H1 (cell line): ENCODE data around the gene TMEM25. TPM values are rescaled to one million over a fixed set of nuclear protein-coding genes. Genes with fewer than 3 reads are reported as not detected.

Source experiments
- CTCF ChIA-PET: fragments of 300-600 bp; sonication (Branson Sonifier 250); formaldehyde crosslinking; loops from one replicate; lab custom pipeline; 2021; ENCODE audit not compliant: partially characterized antibody; lab: Charles Lee
- POLR2A ChIA-PET: fragments of 300-600 bp; sonication (Branson Sonifier 250); formaldehyde crosslinking; loops from one replicate; lab custom pipeline; 2021; ENCODE audit warnings: inconsistent platforms; ENCODE audit not compliant: partially characterized antibody; lab: Charles Lee
- DNase-seq, 2 experiments: peaks; one replicate each; pipeline versions ENCODE4 v3.0.0 to v3.0.0-alpha.2; 2010 to 2022; ENCODE audit warnings: low spot score in 2 of 2, low read depth in 1 of 2, mixed read lengths in 1 of 2
- FAIRE-seq: peaks from 2 replicates; lab custom pipeline; 2011; peaks lifted over from hg19 to GRCh38; lab: Jason Lieb, UNC
- H2AFZ ChIP-seq: 2 replicates; pipeline ENCODE4 v1.8.1; 2012; ENCODE audit warnings: low read length, inconsistent platforms
- H2AK5ac ChIP-seq: 2 replicates; pipeline ENCODE4 v1.6.1; 2013; ENCODE audit warnings: low read depth, low read length
- H2BK120ac ChIP-seq: replicated peaks from 2 replicates; pipeline ENCODE3; 2013; ENCODE audit warnings: low read depth, low read length, inconsistent platforms
- H2BK12ac ChIP-seq: 2 replicates; pipeline ENCODE4 v1.6.1; 2013; ENCODE audit warnings: low read depth, low read length
- H2BK15ac ChIP-seq: 2 replicates; pipeline ENCODE4 v1.6.1; 2013; ENCODE audit warnings: low read length
- H2BK20ac ChIP-seq: 2 replicates; pipeline ENCODE4 v1.6.1; 2013; ENCODE audit warnings: low read length
- H2BK5ac ChIP-seq: 2 replicates; pipeline ENCODE4 v1.6.1; 2013; ENCODE audit warnings: low read depth, low read length
- H3K14ac ChIP-seq: 2 replicates; pipeline ENCODE4 v1.6.1; 2013; ENCODE audit warnings: inconsistent platforms; ENCODE audit not compliant: insufficient read length
- H3K18ac ChIP-seq: 2 replicates; pipeline ENCODE4 v1.6.1; 2013; ENCODE audit warnings: low read length; ENCODE audit errors: extremely low read depth
- H3K23ac ChIP-seq: 2 replicates; pipeline ENCODE4 v1.6.1; 2013; ENCODE audit warnings: inconsistent platforms; ENCODE audit not compliant: insufficient read length
- H3K23me2 ChIP-seq: 2 replicates; pipeline ENCODE4 v1.6.1; 2013; ENCODE audit warnings: low read depth, low read length
- H3K27ac ChIP-seq: 2 replicates; pipeline ENCODE4 v1.6.1; 2011; ENCODE audit warnings: low read depth, low read length, inconsistent platforms
- H3K27me3 ChIP-seq, 4 experiments: replicated peaks in 1 of 4; 1 replicate in 1 of 4; 2 replicates in 3 of 4; pipeline versions ENCODE4 v1.6.1 to v1.8.1; 2011 to 2013; ENCODE audit warnings: low read length in 3 of 4, mild to moderate bottlenecking in 3 of 4, inconsistent platforms in 2 of 4, mixed read lengths in 2 of 4, moderate library complexity in 1 of 4; ENCODE audit not compliant: control insufficient read depth in 3 of 4, insufficient read depth in 3 of 4; ENCODE audit errors: extremely low read depth in 1 of 4
- H3K36me3 ChIP-seq, 4 experiments: 2 replicates each; pipeline versions ENCODE4 v1.6.1 to v1.8.1; 2011 to 2013; ENCODE audit warnings: mild to moderate bottlenecking in 4 of 4, low read length in 3 of 4, moderate library complexity in 2 of 4, control low read depth in 1 of 4, inconsistent platforms in 1 of 4; ENCODE audit not compliant: insufficient read depth in 4 of 4, control insufficient read depth in 2 of 4
- H3K4ac ChIP-seq: replicated peaks from 2 replicates; pipeline ENCODE3; 2013; ENCODE audit warnings: low read length, low read depth, mixed read lengths, inconsistent platforms; ENCODE audit not compliant: insufficient read length
- H3K4me1 ChIP-seq, 4 experiments: replicated peaks in 1 of 4; 1 replicate in 1 of 4; 2 replicates in 3 of 4; pipeline versions ENCODE4 v1.6.1 to v1.8.1; 2011 to 2013; ENCODE audit warnings: low read length in 3 of 4, inconsistent platforms in 2 of 4, mixed read lengths in 1 of 4; ENCODE audit not compliant: insufficient read depth in 4 of 4, control insufficient read depth in 3 of 4
- H3K4me2 ChIP-seq, 2 experiments: 2 replicates each; pipeline versions ENCODE4 v1.6.1 to v1.8.1; 2011 to 2013; ENCODE audit warnings: low read depth in 2 of 2, low read length in 2 of 2, control low read depth in 1 of 2, inconsistent platforms in 1 of 2, mild to moderate bottlenecking in 1 of 2; ENCODE audit not compliant: insufficient read depth in 1 of 2
- H3K4me3 ChIP-seq, 4 experiments: fragments of 200-600, 300-600 bp in 1 of 4; sonication (generic), shearing (Covaris generic), sonication (Bioruptor Twin) in 1 of 4; 2 replicates each; pipeline versions ENCODE4 v1.5.1 to v1.8.1; 2011 to 2016; ENCODE audit warnings: low read length in 4 of 4, low read depth in 3 of 4, control low read depth in 2 of 4, inconsistent platforms in 2 of 4, mild to moderate bottlenecking in 2 of 4, mixed read lengths in 1 of 4, moderate library complexity in 1 of 4; ENCODE audit not compliant: insufficient read depth in 2 of 4; ENCODE audit errors: extremely low read depth in 1 of 4
- H3K56ac ChIP-seq: replicated peaks from 2 replicates; pipeline ENCODE3; 2013; ENCODE audit warnings: low read depth, mild to moderate bottlenecking, mixed read lengths, low read length, inconsistent platforms; ENCODE audit not compliant: insufficient read length
- H3K79me1 ChIP-seq: 2 replicates; pipeline ENCODE4 v1.6.1; 2013; ENCODE audit warnings: low read depth, low read length, control low read depth
- H3K79me2 ChIP-seq, 2 experiments: 2 replicates each; pipeline versions ENCODE4 v1.6.1 to v1.8.1; 2012 to 2013; ENCODE audit warnings: low read length in 2 of 2, mild to moderate bottlenecking in 2 of 2, inconsistent platforms in 1 of 2; ENCODE audit not compliant: insufficient read depth in 2 of 2, control insufficient read depth in 1 of 2
- H3K9ac ChIP-seq, 4 experiments: replicated peaks in 1 of 4; 1 replicate in 1 of 4; 2 replicates in 3 of 4; pipeline versions ENCODE4 v1.6.1 to v1.8.1; 2011 to 2013; ENCODE audit warnings: low read depth in 3 of 4, low read length in 3 of 4, control low read depth in 2 of 4, mild to moderate bottlenecking in 2 of 4, moderate library complexity in 2 of 4, inconsistent platforms in 1 of 4; ENCODE audit errors: extremely low read depth in 1 of 4
- H3K9me3 ChIP-seq, 2 experiments: 2 replicates each; pipeline versions ENCODE4 v1.6.1 to v1.8.1; 2012 to 2013; ENCODE audit warnings: mild to moderate bottlenecking in 2 of 2, moderate library complexity in 2 of 2, control low read depth in 1 of 2, inconsistent platforms in 1 of 2, low read depth in 1 of 2, low read length in 1 of 2, mixed read lengths in 1 of 2; ENCODE audit not compliant: insufficient read depth in 2 of 2
- H4K20me1 ChIP-seq, 2 experiments: replicated peaks in 1 of 2; 2 replicates each; pipeline versions ENCODE3 to v1.8.1; 2011 to 2013; ENCODE audit warnings: inconsistent platforms in 2 of 2, low read length in 2 of 2, mild to moderate bottlenecking in 1 of 2; ENCODE audit not compliant: insufficient read depth in 2 of 2, control insufficient read depth in 1 of 2
- H4K5ac ChIP-seq: 2 replicates; pipeline ENCODE4 v1.6.1; 2013; ENCODE audit warnings: low read length, low read depth, mixed read lengths, inconsistent platforms; ENCODE audit not compliant: insufficient read length
- H4K8ac ChIP-seq: 2 replicates; pipeline ENCODE4 v1.8.0; 2013; ENCODE audit warnings: mild to moderate bottlenecking, moderate library complexity, low read length, inconsistent platforms; ENCODE audit not compliant: insufficient read depth; ENCODE audit errors: extremely low read depth
- H4K91ac ChIP-seq: replicated peaks from 2 replicates; pipeline ENCODE3; 2013; ENCODE audit warnings: low read length, mixed read lengths, inconsistent platforms; ENCODE audit not compliant: insufficient read length
- CBX5 ChIP-seq: fragments of 300-800, 300-1000 bp; sonication (generic); IDR thresholded peaks from 2 replicates; pipeline ENCODE4 v1.7.1; 2016; ENCODE audit warnings: antibody characterized with exemption, low read length, low read depth
- RFX5 ChIP-seq: IDR thresholded peaks from 2 replicates; pipeline ENCODE4 v1.6.1; 2011; ENCODE audit warnings: low read depth, low read length, improper control_type of control experiment, borderline replicate concordance
- RNF2 ChIP-seq: fragments of 200-900, 300-1000 bp; sonication (generic); IDR thresholded peaks from 2 replicates; pipeline ENCODE4 v1.7.1; 2016; ENCODE audit warnings: borderline replicate concordance, low read depth, mild to moderate bottlenecking, antibody characterized with exemption, low read length; ENCODE audit not compliant: poor library complexity, severe bottlenecking; ENCODE audit errors: missing control alignments
- SIX5 ChIP-seq: IDR thresholded peaks from 2 replicates; pipeline ENCODE4 v1.6.1; 2011; ENCODE audit warnings: mild to moderate bottlenecking, low read depth, low read length
- WGBS, 2 experiments: shearing (Covaris generic) in 1 of 2; methylation state at CpG; one replicate each; pipeline versions ENCODE4 v1.1.6 to v1.1.7; 2013 to 2015; ENCODE audit warnings: low lambda C conversion rate in 2 of 2, mixed read lengths in 2 of 2, inconsistent platforms in 1 of 2, low coverage in 1 of 2, missing lambda C conversion rate in 1 of 2; ENCODE audit not compliant: insufficient replicate concordance in 2 of 2, insufficient coverage in 1 of 2, insufficient read length in 1 of 2; ENCODE audit errors: extremely low coverage in 1 of 2, missing lambda C conversion rate in 1 of 2; 5-methylcytosine and 5-hydroxymethylcytosine counted together
- polyA plus RNA-seq, 7 experiments: library from polyadenylated mRNA; depleted of rRNA in 3 of 7; stranded (reverse) in 5 of 7; unstranded in 2 of 7; fragments of >200 nt in 5 of 7; fragments of 200-250 nt in 2 of 7; gene quantifications; 1 replicate in 5 of 7; 2 replicates in 1 of 7; 4 replicates in 1 of 7; pipeline versions ENCODE4 v1.2.1 to v1.2.3, GENCODE V29; 2011 to 2013; ENCODE audit warnings: missing spikeins in 2 of 7, mixed read lengths in 2 of 7
- total RNA-seq: library from RNA; stranded (reverse); fragmentation: NEBNext Ultra II Directional; extraction: Animal tissue kit (Norgen Biotek cat#: 25700); gene quantifications from 2 replicates; pipeline ENCODE4 v1.2.1, GENCODE V29; 2021
- TF ChIP-seq, protein P1 (sequence below), 3 experiments: IDR thresholded peaks; 1 replicate in 2 of 3; 2 replicates in 1 of 3; pipeline versions ENCODE4 v1.5.1 to v1.6.1; 2011; ENCODE audit warnings: low read length in 3 of 3, mild to moderate bottlenecking in 3 of 3, inconsistent platforms in 2 of 3, low read depth in 1 of 3, moderate library complexity in 1 of 3; ENCODE audit not compliant: insufficient read depth in 1 of 3; ENCODE audit errors: control extremely low read depth in 1 of 3

Gene TMEM25
- total and polyA plus RNA-seq, 2 of the 8 experiments (the other 6 are each of a cell fraction or from before 2014, with no cell fraction given): 18.3 to 26.8 TPM

GRCh38 chr11:118544010-118544646 is 13.1 kb downstream of the TMEM25 start:
- Histone ChIP-seq H3K4me2 (no peak overlapping the region), H3K27me3 (no peaks in the 10 kb centered on the region), H4K91ac (no peak overlapping the region), H4K8ac (no peak overlapping the region), H3K79me1 (no peaks in the 10 kb centered on the region), H4K5ac (no peak overlapping the region), H3K36me3 (peaks cover 0 to 3% (median 0%) of the 10 kb centered on the region in 4 experiments; a peak in 1 of 8 replicates), H3K9me3 (no peaks in the 10 kb centered on the region), H3K79me2 (no peaks in the 10 kb centered on the region), H2BK120ac (no peak overlapping the region), H3K4ac (no peak overlapping the region), H3K27ac (no peak overlapping the region), H2BK12ac (no peak overlapping the region), H3K56ac (no peak overlapping the region), H2BK5ac (no peak overlapping the region), H3K4me1 (no peaks in the 10 kb centered on the region), H3K23me2 (0 out of 2 replicates have a peak, but pooled peaks cover 2% of the 10 kb centered on the region), H3K9ac (no peak overlapping the region), H2BK20ac (no peak overlapping the region), H4K20me1 (peaks cover 0 to 1% of the 10 kb centered on the region in 2 experiments), H3K14ac (no peak overlapping the region), H2AK5ac (no peak overlapping the region), H3K18ac (no peak overlapping the region), H3K23ac (no peak overlapping the region), H3K4me3 (no peak overlapping the region), H2AFZ (no peak overlapping the region), H2BK15ac (no peak overlapping the region)
- DNase-seq (no peak), FAIRE-seq (no peak)
- ChIA-PET POLR2A (interaction anchor here (0.5 to 1.8 kb wide), 4 partner anchors 10 to 208 kb away, joined by 3 to 4 read pairs (median 3); no protein-coding TSS in a partner anchor), CTCF (interaction anchor here (1.2 to 1.9 kb wide), 2 partner anchors 15 to 247 kb away, joined by 3 to 4 read pairs; no protein-coding TSS in a partner anchor)
- 93 to 100% methylated on average over 1 to 8 of the region's 8 CpGs for WGBS, 2 experiments
- TF ChIP-seq RNF2 (no peak), RFX5 (no peak), CBX5 (no peak), SIX5 (no peak)
- TF ChIP-seq, protein P1, sequence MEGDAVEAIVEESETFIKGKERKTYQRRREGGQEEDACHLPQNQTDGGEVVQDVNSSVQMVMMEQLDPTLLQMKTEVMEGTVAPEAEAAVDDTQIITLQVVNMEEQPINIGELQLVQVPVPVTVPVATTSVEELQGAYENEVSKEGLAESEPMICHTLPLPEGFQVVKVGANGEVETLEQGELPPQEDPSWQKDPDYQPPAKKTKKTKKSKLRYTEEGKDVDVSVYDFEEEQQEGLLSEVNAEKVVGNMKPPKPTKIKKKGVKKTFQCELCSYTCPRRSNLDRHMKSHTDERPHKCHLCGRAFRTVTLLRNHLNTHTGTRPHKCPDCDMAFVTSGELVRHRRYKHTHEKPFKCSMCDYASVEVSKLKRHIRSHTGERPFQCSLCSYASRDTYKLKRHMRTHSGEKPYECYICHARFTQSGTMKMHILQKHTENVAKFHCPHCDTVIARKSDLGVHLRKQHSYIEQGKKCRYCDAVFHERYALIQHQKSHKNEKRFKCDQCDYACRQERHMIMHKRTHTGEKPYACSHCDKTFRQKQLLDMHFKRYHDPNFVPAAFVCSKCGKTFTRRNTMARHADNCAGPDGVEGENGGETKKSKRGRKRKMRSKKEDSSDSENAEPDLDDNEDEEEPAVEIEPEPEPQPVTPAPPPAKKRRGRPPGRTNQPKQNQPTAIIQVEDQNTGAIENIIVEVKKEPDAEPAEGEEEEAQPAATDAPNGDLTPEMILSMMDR (IDR thresholded peaks at IDR 0.05; ENCODE audit: control extremely low read depth in 1 of 3, insufficient read depth in 1 of 3, low read depth in 1 of 3, low read length in 3 of 3): no peak
